ENCODE data around the gene RELN. TPM values are rescaled to one million over a fixed set of nuclear protein-coding genes. Genes with fewer than 3 reads are reported as not detected.

Gene RELN
- total RNA-seq, 2 donors from 2014 or later = not detected

DNA sequence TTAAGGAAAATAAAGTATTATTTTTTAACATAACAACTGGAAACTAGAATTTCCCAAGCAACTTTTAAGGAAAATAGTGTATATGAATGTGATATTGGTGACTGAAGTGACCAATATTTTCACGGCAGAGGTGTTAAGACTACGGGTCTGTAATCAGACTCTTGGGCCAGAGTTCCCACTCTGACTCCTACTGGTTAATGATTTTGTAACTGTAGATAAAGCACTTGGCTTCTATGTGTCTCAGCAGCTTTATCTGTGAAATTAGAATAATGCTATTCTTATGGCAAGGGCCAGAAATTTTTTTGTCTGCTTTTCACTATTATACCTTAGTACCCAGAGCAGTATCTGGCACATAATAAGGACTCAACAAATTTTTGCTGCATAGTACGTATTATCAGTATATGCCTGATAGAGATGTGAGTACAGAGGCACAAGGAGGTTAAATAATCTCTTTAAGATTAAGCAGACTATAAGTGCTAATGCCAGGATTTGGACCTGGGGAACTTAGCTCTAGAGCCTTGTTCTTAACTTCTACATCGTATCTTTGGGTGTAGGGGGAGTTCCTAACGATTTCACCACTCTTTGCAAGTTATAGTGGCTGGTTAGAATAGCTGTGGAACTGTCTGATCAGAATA is 357.3 kb downstream of the RELN start:
- no peak for ATAC-seq (replicated peaks)
- Mint-ChIP-seq H3K9me3 (no peaks in the 10 kb centered on the region), H3K4me3 (no peak overlapping the region), H3K27me3 (peaks cover 9% of the 10 kb centered on the region), H3K27ac (no peak overlapping the region), H3K36me3 (ENCODE audit: low read depth) (no peaks in the 10 kb centered on the region), H3K4me1 (no peaks in the 10 kb centered on the region)

DNA sequence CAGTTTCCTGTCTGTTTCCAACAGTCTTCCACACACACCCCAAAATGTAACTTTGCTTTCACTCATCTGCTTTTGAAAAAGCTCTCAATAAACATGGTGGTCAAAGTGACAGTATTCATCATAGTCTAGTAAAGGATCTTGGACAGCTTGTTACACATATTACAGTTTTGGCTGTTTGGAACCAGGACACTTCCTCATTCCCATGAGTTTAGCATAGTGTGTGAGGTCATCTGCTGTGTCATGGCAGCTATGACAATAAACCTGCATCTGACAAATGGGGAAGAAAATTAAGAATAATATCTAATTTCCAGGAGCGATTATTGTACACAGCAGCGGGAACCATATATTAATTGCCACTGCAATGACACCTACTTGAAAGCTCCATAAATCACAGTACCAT is 359.1 kb downstream of the RELN start:
- Mint-ChIP-seq H3K27ac (no peak overlapping the region), H3K9me3 (no peaks in the 10 kb centered on the region), H3K36me3 (ENCODE audit: low read depth) (no peaks in the 10 kb centered on the region), H3K4me3 (no peak overlapping the region), H3K27me3 (peaks cover 9% of the 10 kb centered on the region), H3K4me1 (no peaks in the 10 kb centered on the region)
- no peak for ATAC-seq (replicated peaks)

DNA sequence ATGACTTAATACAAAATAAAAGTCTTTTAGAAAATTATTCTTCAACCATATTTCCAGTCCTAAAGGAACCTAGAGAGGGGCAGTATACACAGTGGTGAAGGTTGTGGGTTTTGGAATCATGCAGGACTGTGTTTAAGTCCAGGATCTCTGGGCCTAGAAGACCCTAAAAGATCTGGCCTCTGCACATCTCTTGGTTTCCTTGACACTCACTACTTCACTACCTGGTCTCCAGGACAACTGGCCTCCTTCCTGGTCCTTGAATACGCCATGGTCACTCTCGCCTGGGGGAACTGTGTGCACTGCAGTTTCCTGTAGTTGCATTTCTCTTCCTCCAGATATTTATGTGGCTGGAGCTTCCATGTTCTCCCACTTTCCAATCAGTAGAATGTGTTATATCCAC is 360.7 kb downstream of the RELN start:
- Mint-ChIP-seq H3K27ac (no peak overlapping the region), H3K9me3 (no peaks in the 10 kb centered on the region), H3K4me3 (no peak overlapping the region), H3K27me3 (peaks cover 9% of the 10 kb centered on the region), H3K36me3 (ENCODE audit: low read depth) (no peaks in the 10 kb centered on the region), H3K4me1 (no peaks in the 10 kb centered on the region)
- no peak for ATAC-seq (replicated peaks)

DNA sequence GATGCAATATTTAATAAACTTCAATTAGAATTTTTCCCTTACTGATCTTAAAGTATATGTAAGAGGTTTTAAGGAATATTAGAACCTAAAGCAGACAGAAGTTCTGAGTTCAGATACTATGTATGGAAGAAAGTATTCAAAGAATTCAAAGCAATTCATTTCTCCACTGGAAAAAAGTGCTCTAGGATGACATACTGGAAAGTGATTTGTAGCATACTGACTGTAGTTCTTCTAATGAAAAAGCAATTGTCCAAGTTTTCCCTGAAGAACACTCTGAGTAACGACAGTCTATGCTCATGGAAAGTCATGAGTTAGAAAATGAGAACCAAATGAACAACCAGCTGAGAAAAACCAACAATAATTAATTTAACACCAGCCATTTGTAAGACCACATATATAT is 362.7 kb downstream of the RELN start:
- Mint-ChIP-seq H3K36me3 (ENCODE audit: low read depth) (no peaks in the 10 kb centered on the region), H3K27me3 (peaks cover 17% of the 10 kb centered on the region), H3K4me1 (no peaks in the 10 kb centered on the region), H3K27ac (no peak overlapping the region), H3K9me3 (no peaks in the 10 kb centered on the region), H3K4me3 (no peak overlapping the region)
- no peak for ATAC-seq (replicated peaks)

DNA sequence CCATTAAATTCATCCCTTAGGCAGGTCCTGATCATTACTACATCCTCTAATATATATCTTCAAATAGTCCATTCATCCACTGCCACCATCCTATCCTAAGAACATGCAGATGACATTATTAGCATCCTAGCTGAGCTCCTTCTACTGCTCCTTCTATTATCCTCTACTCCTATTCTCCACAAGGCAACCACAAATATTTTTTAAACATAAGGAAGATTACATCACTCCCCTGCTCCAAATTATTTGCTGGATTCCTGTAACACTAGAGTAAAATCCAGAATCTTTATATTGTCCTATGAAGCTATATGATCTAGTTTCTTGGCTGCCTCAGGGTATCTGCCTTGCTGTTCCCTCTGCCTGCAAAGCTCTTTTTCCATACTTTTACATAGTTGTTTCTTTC is 367.2 kb downstream of the RELN start:
- ATAC-seq (replicated peaks) = no peak
- Mint-ChIP-seq H3K27me3 (peaks cover 20% of the 10 kb centered on the region), H3K4me1 (no peaks in the 10 kb centered on the region), H3K4me3 (no peak overlapping the region), H3K9me3 (no peaks in the 10 kb centered on the region), H3K36me3 (ENCODE audit: low read depth) (no peaks in the 10 kb centered on the region), H3K27ac (no peak overlapping the region)

DNA sequence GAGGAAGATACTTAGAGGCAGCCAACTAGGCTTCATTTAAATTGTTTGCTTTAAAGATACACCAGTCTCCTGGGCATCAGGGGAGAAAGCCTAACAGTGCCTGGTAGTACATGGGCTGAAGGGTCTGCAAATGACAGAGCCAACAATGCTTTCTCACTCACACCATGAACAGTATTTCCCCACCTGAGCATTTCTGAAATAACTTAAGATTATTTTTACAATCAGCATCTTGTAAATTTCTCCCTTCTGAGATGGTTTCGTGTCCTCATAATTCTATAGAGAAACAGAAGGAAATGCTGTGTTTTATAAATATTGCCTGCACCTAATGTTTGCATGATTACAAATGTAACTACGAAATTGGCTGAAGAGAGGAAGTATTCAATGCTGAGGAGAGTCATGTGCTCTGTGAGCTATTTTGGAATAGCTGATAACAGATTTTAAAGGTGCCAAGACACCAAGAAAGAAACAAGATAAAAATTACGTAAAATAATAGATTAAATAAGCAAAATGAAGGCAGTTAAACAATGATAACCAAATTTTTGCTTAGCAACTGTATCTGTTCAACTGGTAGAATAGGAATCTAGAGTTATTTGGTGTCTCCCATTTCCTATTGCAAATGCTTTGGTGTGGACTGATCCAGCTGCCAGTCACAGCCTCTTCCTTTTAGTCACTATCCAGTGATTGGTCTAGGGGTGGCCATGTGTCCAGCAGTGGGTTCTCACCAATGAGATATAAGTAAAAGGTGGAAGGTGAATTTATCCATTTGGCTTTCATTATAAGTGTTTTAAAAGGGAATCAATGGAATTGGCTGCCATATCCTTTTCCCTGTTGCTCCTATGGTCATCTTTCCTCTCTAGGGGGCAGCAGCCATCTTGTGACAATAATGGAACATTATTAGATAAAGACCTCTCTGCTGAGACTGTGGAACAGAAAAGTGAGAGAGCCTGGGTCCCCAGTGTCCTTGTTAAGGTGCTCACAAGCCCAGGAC is 375.5 kb downstream of the RELN start:
- H3K27me3 Mint-ChIP-seq = no peaks in the 10 kb centered on the region
- no peak for ATAC-seq (replicated peaks)
- H3K4me3 Mint-ChIP-seq = no peak overlapping the region
- no peaks in the 10 kb centered on the region for H3K36me3 Mint-ChIP-seq (ENCODE audit: low read depth)
- H3K27ac Mint-ChIP-seq = no peak overlapping the region
- H3K4me1 Mint-ChIP-seq = no peaks in the 10 kb centered on the region
- no peaks in the 10 kb centered on the region for H3K9me3 Mint-ChIP-seq

DNA sequence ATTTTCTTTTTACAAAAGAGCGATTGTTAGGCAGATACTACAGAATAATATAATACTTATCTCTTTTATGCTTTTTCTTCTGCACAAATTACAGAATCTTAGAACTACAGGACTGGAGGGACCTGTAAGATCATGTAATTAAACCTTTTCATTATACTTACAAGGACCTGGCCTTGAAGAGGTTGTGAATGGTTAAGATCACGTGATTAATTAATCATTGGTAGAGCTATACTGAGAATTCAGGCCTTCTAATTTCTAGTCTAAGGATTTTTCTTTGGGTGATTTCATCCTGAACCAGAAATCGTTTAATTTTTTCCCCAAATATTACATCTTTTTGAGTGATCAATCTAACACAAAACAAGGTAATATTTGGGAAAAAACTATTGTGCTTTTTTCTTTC is 379.7 kb downstream of the RELN start:
- Mint-ChIP-seq H3K4me3 (no peak overlapping the region), H3K4me1 (no peaks in the 10 kb centered on the region), H3K27ac (no peak overlapping the region), H3K9me3 (no peaks in the 10 kb centered on the region), H3K27me3 (no peaks in the 10 kb centered on the region), H3K36me3 (ENCODE audit: low read depth) (no peaks in the 10 kb centered on the region)
- ATAC-seq (replicated peaks) = no peak

DNA sequence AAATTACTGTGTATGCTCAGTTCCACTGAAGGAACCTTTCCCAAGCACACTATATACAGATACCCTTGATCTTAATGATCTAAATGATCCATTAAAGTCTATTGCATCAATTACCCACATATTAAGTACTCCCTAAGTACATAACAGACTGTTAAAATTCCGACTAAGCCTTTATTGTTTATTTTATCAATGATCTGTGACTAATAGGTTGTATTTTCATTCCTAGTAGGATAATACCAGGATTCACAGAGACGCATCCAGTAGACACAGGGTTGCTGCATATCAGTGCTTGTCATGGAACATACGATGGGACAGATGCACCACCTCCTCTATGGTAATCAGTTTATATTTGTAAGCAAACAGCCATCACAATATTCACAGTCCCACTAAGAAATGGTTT is 383.8 kb downstream of the RELN start:
- H3K4me1 Mint-ChIP-seq = no peaks in the 10 kb centered on the region
- no peaks in the 10 kb centered on the region for H3K9me3 Mint-ChIP-seq
- H3K4me3 Mint-ChIP-seq = no peak overlapping the region
- no peak overlapping the region for H3K27ac Mint-ChIP-seq
- ATAC-seq (replicated peaks) = no peak
- H3K27me3 Mint-ChIP-seq = peaks cover 5% of the 10 kb centered on the region
- no peaks in the 10 kb centered on the region for H3K36me3 Mint-ChIP-seq (ENCODE audit: low read depth)

DNA sequence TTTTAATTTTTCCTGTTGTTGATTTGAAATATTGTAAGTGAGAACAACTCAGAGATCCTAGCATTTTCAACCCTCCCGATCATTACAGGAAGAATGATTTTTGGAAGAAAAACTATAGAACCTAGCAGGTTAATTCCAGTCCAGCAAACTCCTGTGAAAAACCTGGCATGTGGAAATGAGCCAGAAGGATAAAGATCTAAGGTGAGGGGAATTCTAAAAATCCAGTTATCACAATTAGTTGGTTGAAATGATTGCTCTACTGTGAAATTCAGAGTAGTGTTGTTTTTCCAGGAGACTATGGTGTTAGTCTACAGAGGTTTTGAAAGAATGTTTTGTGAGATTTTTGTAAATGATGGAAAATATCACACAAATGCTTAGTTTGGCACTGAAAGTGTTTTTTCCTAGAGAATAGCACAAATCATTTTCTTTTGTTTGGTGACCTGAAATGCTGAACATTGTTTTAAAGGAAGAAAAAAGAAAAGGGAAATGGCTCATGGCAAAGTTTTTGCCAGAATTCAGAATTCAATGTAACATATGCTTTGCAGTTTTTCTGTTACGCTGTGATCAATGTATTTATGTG is 391.0 kb downstream of the RELN start:
- Mint-ChIP-seq H3K4me3 (no peak overlapping the region), H3K27me3 (peaks cover 19% of the 10 kb centered on the region), H3K4me1 (no peaks in the 10 kb centered on the region), H3K27ac (no peak overlapping the region), H3K36me3 (ENCODE audit: low read depth) (no peaks in the 10 kb centered on the region), H3K9me3 (no peaks in the 10 kb centered on the region)
- ATAC-seq (replicated peaks) = no peak

DNA sequence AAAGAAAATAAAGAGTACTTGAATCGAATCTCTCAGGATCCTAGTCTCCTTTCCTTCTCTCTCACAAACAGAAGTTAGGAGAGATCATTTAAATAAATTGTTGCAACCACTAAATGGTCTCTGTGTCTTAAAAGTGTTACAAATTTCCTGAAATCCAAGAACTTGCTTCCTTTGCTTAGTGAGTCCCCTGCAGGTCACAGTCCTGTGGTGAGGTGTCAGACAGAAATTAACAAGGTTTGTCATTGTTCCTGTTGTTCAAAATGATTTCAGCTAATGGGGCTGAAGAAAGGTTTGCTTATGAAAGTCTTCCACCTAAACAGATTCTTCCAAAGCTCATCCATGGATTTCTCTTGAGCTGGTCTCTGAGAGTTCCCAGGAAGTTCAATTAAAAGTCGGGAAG is 391.9 kb downstream of the RELN start:
- Mint-ChIP-seq H3K9me3 (no peaks in the 10 kb centered on the region), H3K4me3 (no peak overlapping the region), H3K4me1 (no peaks in the 10 kb centered on the region), H3K27ac (no peak overlapping the region), H3K36me3 (ENCODE audit: low read depth) (no peaks in the 10 kb centered on the region), H3K27me3 (peaks cover 19% of the 10 kb centered on the region)
- ATAC-seq (replicated peaks) = no peak

DNA sequence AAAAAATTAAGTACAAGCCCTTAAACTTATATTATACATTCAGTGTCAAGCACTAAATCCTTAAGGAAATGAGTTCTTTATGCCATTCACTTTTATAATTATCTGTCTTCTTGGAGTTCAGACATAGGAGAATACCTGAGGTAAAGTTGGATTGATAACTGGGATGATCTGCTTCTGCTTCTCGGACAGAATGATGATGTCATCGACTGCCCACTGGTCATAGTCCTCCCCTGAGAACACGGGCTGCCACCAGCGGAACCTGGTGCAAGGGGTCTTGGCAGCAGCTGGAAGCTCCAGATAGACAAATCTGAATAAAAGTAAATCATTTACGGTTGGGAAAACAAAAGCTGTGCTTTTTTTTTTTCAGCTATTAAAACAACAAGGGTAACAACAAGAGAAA is 395.3 kb downstream of the RELN start:
- Mint-ChIP-seq H3K4me3 (no peak overlapping the region), H3K27me3 (peaks cover 11% of the 10 kb centered on the region), H3K9me3 (no peaks in the 10 kb centered on the region), H3K4me1 (no peaks in the 10 kb centered on the region), H3K27ac (no peak overlapping the region), H3K36me3 (ENCODE audit: low read depth) (no peaks in the 10 kb centered on the region)
- ATAC-seq (replicated peaks) = no peak

DNA sequence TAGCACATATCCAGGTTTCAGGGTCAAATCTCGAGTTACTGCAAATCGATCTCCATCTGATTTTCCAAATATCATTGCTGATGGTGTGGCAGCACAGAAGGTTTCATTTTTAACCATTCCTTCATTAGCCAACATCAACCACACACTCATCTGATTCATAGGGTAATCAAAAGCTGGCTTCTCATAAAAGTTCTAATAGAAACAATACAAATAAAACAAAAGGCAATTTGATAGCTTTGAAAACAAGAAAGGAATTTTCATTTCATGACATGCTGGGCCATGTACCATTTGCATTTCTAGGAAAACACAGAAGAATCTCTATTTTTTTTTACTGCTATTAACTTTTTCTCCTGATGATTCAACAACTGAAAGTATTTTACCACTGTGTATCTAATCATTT is 395.8 kb downstream of the RELN start:
- ATAC-seq (replicated peaks) = no peak
- Mint-ChIP-seq H3K9me3 (no peaks in the 10 kb centered on the region), H3K27ac (no peak overlapping the region), H3K36me3 (ENCODE audit: low read depth) (no peaks in the 10 kb centered on the region), H3K4me3 (no peak overlapping the region), H3K27me3 (peaks cover 8% of the 10 kb centered on the region), H3K4me1 (no peaks in the 10 kb centered on the region)

DNA sequence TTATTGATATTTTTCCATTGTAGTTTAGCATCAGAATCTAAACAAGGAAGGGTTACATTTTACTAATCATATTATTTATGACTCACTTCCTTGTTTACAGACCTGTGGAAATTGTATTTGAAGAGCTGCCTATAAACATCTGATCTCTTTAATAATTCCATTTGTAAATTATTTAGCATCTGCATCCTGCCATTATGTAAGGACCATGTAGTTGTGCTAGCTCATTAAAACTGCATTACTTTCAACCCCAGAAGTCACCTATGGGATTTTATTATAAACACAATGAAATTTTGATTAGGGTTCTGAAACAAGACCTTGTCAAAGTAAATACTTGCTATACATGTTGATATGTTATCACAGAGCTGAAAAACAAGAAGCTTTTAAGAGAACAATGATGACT is 396.6 kb downstream of the RELN start:
- Mint-ChIP-seq H3K9me3 (no peaks in the 10 kb centered on the region), H3K4me1 (no peaks in the 10 kb centered on the region), H3K27ac (no peak overlapping the region)

DNA sequence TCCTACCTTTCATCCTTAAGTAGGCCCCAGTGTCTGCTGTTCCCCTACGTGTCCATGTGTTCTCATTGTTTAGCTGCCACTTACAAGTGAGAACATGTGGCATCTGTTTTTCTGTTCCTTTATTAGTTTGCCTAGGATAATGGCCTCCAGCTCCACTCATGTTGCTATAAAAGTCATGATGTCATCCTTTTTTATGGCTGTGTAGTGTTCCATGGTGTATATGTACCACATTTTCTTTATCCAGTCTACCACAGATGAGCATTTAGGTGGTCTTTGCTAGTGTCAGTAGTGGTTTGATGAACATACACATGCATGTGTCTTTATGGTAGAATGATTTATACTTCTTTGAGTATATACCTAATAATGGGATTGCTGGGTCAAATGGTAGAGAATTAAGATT is 397.3 kb downstream of the RELN start:
- H3K27me3 Mint-ChIP-seq = peaks cover 8% of the 10 kb centered on the region
- H3K27ac Mint-ChIP-seq = no peak overlapping the region
- no peak overlapping the region for H3K4me3 Mint-ChIP-seq
- no peaks in the 10 kb centered on the region for H3K36me3 Mint-ChIP-seq (ENCODE audit: low read depth)
- ATAC-seq (replicated peaks) = no peak
- H3K9me3 Mint-ChIP-seq = no peaks in the 10 kb centered on the region
- no peaks in the 10 kb centered on the region for H3K4me1 Mint-ChIP-seq

More for the DNA sequence above, 396.6 kb downstream of the RELN start:
- Mint-ChIP-seq H3K27me3 (peaks cover 8% of the 10 kb centered on the region), H3K36me3 (ENCODE audit: low read depth) (no peaks in the 10 kb centered on the region), H3K4me3 (no peak overlapping the region)
- ATAC-seq (replicated peaks) = no peak

DNA sequence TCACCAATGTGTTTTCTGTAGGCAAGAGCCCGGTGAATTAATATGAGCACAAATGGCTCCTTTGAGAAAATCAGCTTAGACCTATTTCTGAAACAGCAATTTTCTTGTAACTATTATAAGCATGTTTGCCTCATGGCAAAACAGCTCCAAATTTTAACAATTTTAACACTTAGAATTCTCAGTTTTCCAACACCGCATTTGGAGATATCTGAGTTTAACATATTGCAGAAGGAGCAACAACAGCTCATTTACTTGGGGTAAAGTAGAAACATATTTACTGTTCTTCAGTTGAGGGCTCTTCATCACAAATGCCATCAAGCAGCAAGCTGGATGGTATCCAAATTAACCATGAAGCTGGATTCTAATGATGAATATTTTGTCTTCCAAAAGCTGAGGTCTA is 409.4 kb downstream of the RELN start:
- H3K36me3 Mint-ChIP-seq (ENCODE audit: low read depth) = no peaks in the 10 kb centered on the region
- no peak for ATAC-seq (replicated peaks)
- peaks cover 3% of the 10 kb centered on the region for H3K9me3 Mint-ChIP-seq
- peaks cover 21% of the 10 kb centered on the region for H3K27me3 Mint-ChIP-seq
- no peak overlapping the region for H3K4me3 Mint-ChIP-seq
- H3K27ac Mint-ChIP-seq = no peak overlapping the region
- H3K4me1 Mint-ChIP-seq = no peaks in the 10 kb centered on the region
